RWPE1 (cell line): ENCODE measurements around the gene LINC00632.

Experiments used
- CTCF ChIA-PET: fragments of 350-600 bp; sonication (Branson Sonifier 250); formaldehyde crosslinking; extraction: SDS; loops from one replicate; lab custom pipeline; 2021; lab: Yijun Ruan, JAX
- POLR2A ChIA-PET: fragments of 400-600 bp; formaldehyde crosslinking; extraction: SDS; loops from one replicate; lab custom pipeline; 2020; ENCODE audit warnings: antibody characterized with exemption; ENCODE audit not compliant: low non-redundant PET; lab: Yijun Ruan, JAX
- DNase-seq: peaks from one replicate; pipeline ENCODE4 v3.0.0; 2012; ENCODE audit warnings: low spot score
- H3K27ac ChIP-seq: fragments of 450-650 bp; 2 replicates; pipeline ENCODE4 v1.5.1; 2017
- TF ChIP-seq, protein P1 (sequence below): fragments of 450-650 bp; conservative IDR thresholded peaks from 2 replicates; pipeline ENCODE4 v1.5.1; 2017; ENCODE audit warnings: low read depth, mild to moderate bottlenecking

Gene LINC00632

DNA sequence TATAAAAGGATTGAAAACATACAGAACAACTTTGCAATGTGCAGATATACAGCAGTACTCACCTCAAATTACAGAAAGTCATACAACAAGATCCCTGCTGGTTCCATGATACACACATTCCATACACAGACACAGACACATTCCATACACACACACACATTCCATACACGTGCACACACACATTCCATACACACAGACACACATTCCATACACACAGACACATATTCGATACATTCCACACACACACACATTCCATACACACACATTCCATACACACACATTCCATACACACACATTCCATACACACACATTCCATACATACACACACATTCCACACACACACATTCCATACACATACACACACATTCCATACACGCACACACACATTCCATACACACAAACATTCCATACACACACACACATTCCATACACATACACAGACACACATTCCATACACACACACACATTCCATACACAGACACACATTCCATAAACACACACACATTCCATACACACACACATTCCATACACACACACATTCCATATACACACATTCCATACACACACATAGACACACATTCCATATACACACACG is 13.7 kb downstream of the LINC00632 start:
- TF ChIP-seq, protein P1, sequence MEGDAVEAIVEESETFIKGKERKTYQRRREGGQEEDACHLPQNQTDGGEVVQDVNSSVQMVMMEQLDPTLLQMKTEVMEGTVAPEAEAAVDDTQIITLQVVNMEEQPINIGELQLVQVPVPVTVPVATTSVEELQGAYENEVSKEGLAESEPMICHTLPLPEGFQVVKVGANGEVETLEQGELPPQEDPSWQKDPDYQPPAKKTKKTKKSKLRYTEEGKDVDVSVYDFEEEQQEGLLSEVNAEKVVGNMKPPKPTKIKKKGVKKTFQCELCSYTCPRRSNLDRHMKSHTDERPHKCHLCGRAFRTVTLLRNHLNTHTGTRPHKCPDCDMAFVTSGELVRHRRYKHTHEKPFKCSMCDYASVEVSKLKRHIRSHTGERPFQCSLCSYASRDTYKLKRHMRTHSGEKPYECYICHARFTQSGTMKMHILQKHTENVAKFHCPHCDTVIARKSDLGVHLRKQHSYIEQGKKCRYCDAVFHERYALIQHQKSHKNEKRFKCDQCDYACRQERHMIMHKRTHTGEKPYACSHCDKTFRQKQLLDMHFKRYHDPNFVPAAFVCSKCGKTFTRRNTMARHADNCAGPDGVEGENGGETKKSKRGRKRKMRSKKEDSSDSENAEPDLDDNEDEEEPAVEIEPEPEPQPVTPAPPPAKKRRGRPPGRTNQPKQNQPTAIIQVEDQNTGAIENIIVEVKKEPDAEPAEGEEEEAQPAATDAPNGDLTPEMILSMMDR: no peak
- CTCF ChIA-PET: no interaction called here

DNA sequence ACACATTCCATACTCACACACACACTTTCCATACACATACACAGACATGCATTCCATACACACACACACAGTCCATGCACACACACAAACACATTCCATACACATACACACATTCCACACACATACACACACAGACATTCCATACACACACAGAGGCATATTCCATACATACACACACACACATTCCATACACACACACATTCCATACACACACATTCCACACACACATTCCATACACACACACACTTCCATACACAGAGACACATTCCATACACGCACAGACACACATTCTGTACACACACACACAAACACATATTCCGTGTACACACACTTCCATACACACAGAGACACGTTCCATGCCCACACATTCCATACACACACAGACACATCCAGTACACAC is 14.8 kb downstream of the LINC00632 start:
- ChIA-PET CTCF (no interaction called here), POLR2A (no interaction called here)
- H3K27ac ChIP-seq: no peak overlapping the region
- no peak for DNase-seq
- TF ChIP-seq, protein P1: no peak

More for the DNA sequence above, 13.7 kb downstream of the LINC00632 start:
- DNase-seq: no peak
- no peak overlapping the region for H3K27ac ChIP-seq
- POLR2A ChIA-PET: no interaction called here

DNA sequence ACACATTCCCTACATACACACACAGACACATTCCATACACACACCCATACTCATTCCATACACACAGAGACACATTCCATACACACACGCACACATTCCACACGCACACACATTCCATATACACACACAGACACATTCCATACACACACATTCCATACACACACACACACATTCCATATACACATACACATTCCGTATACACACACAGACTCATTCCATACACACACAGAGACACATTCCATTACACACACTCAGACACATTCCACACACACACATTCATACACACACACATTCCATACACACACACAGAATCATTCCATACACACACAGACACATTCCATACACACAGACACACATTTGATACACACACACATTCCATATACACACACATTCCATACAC is 15.2 kb downstream of the LINC00632 start:
- no peak overlapping the region for H3K27ac ChIP-seq
- CTCF ChIA-PET: no interaction called here
- DNase-seq: no peak
- TF ChIP-seq, protein P1: no peak
- POLR2A ChIA-PET: no interaction called here

DNA sequence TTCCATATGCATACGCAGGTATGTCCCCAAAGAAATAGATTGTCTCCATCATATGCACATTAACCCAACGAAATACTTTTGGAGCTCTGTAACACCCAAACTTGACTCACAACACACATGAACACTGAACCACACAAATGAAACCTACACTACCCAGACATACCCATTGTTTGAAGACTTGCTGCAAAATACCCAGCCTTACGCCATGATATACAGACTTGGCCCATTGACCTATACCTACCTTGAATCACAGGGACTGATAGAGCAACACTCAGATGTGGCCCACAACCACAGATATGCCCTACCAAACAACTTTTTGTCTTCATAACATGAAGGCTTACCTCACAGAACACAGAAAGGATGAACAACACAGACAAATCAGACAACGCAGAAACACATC is 15.9 kb downstream of the LINC00632 start:
- no peak overlapping the region for H3K27ac ChIP-seq
- ChIA-PET CTCF (no interaction called here), POLR2A (no interaction called here)
- TF ChIP-seq, protein P1: no peak
- no peak for DNase-seq

DNA sequence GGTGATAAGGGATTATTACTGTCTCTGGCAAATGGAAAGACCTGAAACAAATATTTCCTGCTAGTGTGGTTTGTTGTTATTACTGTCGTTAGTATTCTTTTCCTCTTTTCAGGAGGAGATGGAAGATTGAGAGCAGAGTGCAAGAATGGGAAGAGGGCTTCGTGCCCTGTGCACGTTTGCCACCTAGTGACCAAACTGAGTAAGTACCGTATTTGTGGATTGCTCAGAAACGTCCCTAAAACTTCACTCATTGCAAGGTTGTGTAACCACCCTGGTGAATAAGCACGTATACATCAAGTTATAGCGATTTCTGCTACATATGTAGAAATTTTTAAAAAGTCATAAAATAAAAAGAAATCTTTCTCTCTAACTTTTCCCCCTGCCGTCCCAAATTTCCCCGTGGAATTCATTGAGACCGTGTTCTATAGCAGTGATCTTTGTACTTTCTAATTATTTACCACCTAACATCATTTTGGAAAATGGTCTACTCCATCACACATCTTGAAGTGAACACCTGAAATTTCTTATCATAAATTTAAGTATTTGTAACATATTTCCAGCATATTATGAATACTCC is 24.3 kb downstream of the LINC00632 start:
- ChIA-PET POLR2A (no interaction called here), CTCF (no interaction called here)
- no peak overlapping the region for H3K27ac ChIP-seq
- TF ChIP-seq, protein P1: peak; percentile 62
- peak; percentile 20 for DNase-seq

DNA sequence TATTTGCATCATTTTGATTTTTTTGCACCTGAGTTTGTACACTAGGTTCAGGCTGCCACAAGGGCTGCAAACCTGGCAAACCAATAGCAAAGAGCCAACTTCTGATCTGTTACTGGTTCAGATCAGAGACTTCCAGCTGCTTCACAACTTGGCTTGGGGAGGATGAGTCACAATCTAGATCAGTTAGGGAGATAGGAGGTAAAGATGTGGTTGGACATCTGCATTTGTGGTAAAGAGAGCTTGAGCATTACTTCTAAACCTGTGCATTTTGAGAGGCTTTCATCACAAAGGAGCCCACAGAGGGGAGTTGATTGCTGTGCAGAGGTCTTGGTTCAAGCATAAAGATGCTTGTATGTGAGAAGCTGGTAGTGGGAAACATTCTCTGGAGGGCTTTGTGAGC is 34.5 kb downstream of the LINC00632 start:
- H3K27ac ChIP-seq: no peak overlapping the region
- no peak for DNase-seq
- CTCF ChIA-PET: no interaction called here
- TF ChIP-seq, protein P1: no peak
- POLR2A ChIA-PET: no interaction called here
